T-helper 1 cell treated with Interleukin-12 subunit alpha and Interleukin-12 subunit beta and Interleukin-4 antibody, amounts not matched to agents 30 ng/mL and 1 ng/mL, for 36 hours (primary cell): Measurements from ENCODE around the gene TNFRSF14. TPM values are rescaled to one million over a fixed set of nuclear protein-coding genes. Genes with fewer than 3 reads are reported as not detected.

ENCODE experiments used
- intact Hi-C: fragments of 100-400 bp; cut with micrococcal nuclease; formaldehyde crosslinking; loops from one replicate; pipeline ENCODE4 v1.15.1; 2024
- total RNA-seq: library from RNA; stranded (reverse); gene quantifications from 2 replicates; pipeline ENCODE4 v1.2.3, GENCODE V29; 2022

Gene TNFRSF14
- total RNA-seq, 1 donor from 2014 or later: 264 TPM

- intact Hi-C loops: no loop called here
Measured at GRCh38 chr1:2595812-2596529, 39.8 kb downstream of the TNFRSF14 start.

GRCh38 chr1:2596530-2597333 lies 40.6 kb downstream of the TNFRSF14 start:
- intact Hi-C loops: no loop called here

- intact Hi-C loops: no loop called here
Measured at GRCh38 chr1:2597441-2598328, 41.5 kb downstream of the TNFRSF14 start.

GRCh38 chr1:2598329-2598931 lies 42.3 kb downstream of the TNFRSF14 start:
- intact Hi-C loops: no loop called here

GRCh38 chr1:2601721-2602303 lies 45.6 kb downstream of the TNFRSF14 start:
- intact Hi-C loops: no loop called here

GRCh38 chr1:2602311-2602835 lies 46.2 kb downstream of the TNFRSF14 start:
- intact Hi-C loops: no loop called here

GRCh38 chr1:2602866-2603520 lies 46.8 kb downstream of the TNFRSF14 start:
- intact Hi-C loops: no loop called here

- intact Hi-C loops: no loop called here
Measured at GRCh38 chr1:2603521-2604155, 47.5 kb downstream of the TNFRSF14 start.

- intact Hi-C loops: no loop called here
Measured at GRCh38 chr1:2604156-2604843, 48.1 kb downstream of the TNFRSF14 start.

- intact Hi-C loops: no loop called here
Measured at GRCh38 chr1:2604844-2605508, 48.8 kb downstream of the TNFRSF14 start.

GRCh38 chr1:2605509-2606395 lies 49.6 kb downstream of the TNFRSF14 start:
- intact Hi-C loops: no loop called here

- intact Hi-C loops: no loop called here
Measured at GRCh38 chr1:2606396-2606880, 50.3 kb downstream of the TNFRSF14 start.

GRCh38 chr1:2606881-2607621 lies 50.9 kb downstream of the TNFRSF14 start:
- intact Hi-C loops: no loop called here

- intact Hi-C loops: no loop called here
Measured at GRCh38 chr1:2607641-2608091, 51.5 kb downstream of the TNFRSF14 start.

- intact Hi-C loops: no loop called here
Measured at GRCh38 chr1:2609319-2610035, 53.3 kb downstream of the TNFRSF14 start.
